Measurements from ENCODE around the gene AMOT.

Gene AMOT

GRCh38 chrX:112849016-112849415 is 8.4 kb upstream of the AMOT start:
- H3K4me3 ChIP-seq (ENCODE audit: insufficient read depth, low read length, poor library complexity, severe bottlenecking) = no peak overlapping the region
- H3K9me3 ChIP-seq (ENCODE audit: insufficient read depth, low read length) = no peaks in the 10 kb centered on the region
- TF ChIP-seq EZH2phosphoT487 (conservative IDR thresholded peaks at IDR 0.05; ENCODE audit: low read length) = no peak
- TF ChIP-seq CTCF (IDR thresholded peaks at IDR 0.05; ENCODE audit: insufficient read depth, low read length, poor library complexity, severe bottlenecking) = no peak
- no peaks in the 10 kb centered on the region for H3K36me3 ChIP-seq (ENCODE audit: low read length)
- H3K79me2 ChIP-seq (ENCODE audit: insufficient read depth, low read length) = no peaks in the 10 kb centered on the region
- H3K9ac ChIP-seq (ENCODE audit: low read length) = no peak overlapping the region
- no peak overlapping the region for H3K4me2 ChIP-seq (ENCODE audit: low read depth, low read length, poor library complexity, severe bottlenecking)
- no peaks in the 10 kb centered on the region for H3K27me3 ChIP-seq (ENCODE audit: low read length)
- H3K9me2 ChIP-seq (replicated peaks; ENCODE audit: insufficient read depth, low read length) = no peaks in the 10 kb centered on the region
- no peak overlapping the region for H3K27ac ChIP-seq (ENCODE audit: low read depth, low read length)
- no peaks in the 10 kb centered on the region for H3F3A ChIP-seq (ENCODE audit: insufficient read depth)
- no peaks in the 10 kb centered on the region for H4K20me1 ChIP-seq (ENCODE audit: low read depth, low read length)
- H2AFZ ChIP-seq (ENCODE audit: low read depth, low read length, severe bottlenecking) = no peak overlapping the region

- Histone ChIP-seq H3K4me2 (ENCODE audit: low read depth, low read length, poor library complexity, severe bottlenecking) (no peak overlapping the region), H3K36me3 (ENCODE audit: low read length) (no peaks in the 10 kb centered on the region)
Measured at GRCh38 chrX:112846782-112847181, 6.2 kb upstream of the AMOT start.

DNA sequence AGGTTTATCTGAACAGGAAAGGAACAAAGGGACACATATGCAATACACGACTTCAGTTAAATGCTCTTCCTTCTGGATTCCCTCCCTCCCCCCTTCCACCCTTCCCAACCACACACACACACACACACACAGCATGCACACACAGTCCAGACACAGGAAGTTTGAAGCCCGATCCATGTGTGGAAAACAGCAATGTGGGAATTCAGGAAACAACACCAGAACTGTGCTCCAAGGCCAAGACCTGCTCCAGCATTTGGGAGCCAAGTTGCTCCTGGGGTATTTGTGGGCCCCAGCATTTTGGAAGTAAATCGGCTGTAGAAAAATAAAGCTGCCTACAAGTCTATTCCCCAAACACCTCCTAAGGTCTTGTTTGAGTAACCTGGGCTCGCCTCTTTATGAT is 5.6 kb upstream of the AMOT start:
- H3K4me2 ChIP-seq (ENCODE audit: low read depth, low read length, poor library complexity, severe bottlenecking) = no peak overlapping the region
- H2AFZ ChIP-seq (ENCODE audit: low read depth, low read length, severe bottlenecking) = no peak overlapping the region
- H3K79me2 ChIP-seq (ENCODE audit: insufficient read depth, low read length) = no peaks in the 10 kb centered on the region
- no peaks in the 10 kb centered on the region for H3K27me3 ChIP-seq (ENCODE audit: low read length)
- no peak overlapping the region for H3K27ac ChIP-seq (ENCODE audit: low read depth, low read length)
- H3K4me3 ChIP-seq (ENCODE audit: insufficient read depth, low read length, poor library complexity, severe bottlenecking) = no peak overlapping the region
- H4K20me1 ChIP-seq (ENCODE audit: low read depth, low read length) = no peaks in the 10 kb centered on the region
- no peaks in the 10 kb centered on the region for H3K9me3 ChIP-seq (ENCODE audit: insufficient read depth, low read length)
- no peak overlapping the region for H3K9ac ChIP-seq (ENCODE audit: low read length)
- H3F3A ChIP-seq (ENCODE audit: insufficient read depth) = no peaks in the 10 kb centered on the region
- no peaks in the 10 kb centered on the region for H3K9me2 ChIP-seq (replicated peaks; ENCODE audit: insufficient read depth, low read length)
- H3K36me3 ChIP-seq (ENCODE audit: low read length) = no peaks in the 10 kb centered on the region
- TF ChIP-seq CTCF (IDR thresholded peaks at IDR 0.05; ENCODE audit: insufficient read depth, low read length, poor library complexity, severe bottlenecking) (no peak), EZH2phosphoT487 (conservative IDR thresholded peaks at IDR 0.05; ENCODE audit: low read length) (no peak)

More at GRCh38 chrX:112846782-112847181, 6.2 kb upstream of the AMOT start:
- Histone ChIP-seq H3K79me2 (ENCODE audit: insufficient read depth, low read length) (no peaks in the 10 kb centered on the region), H4K20me1 (ENCODE audit: low read depth, low read length) (no peaks in the 10 kb centered on the region), H3F3A (ENCODE audit: insufficient read depth) (no peaks in the 10 kb centered on the region), H2AFZ (ENCODE audit: low read depth, low read length, severe bottlenecking) (no peak overlapping the region), H3K9me2 (replicated peaks; ENCODE audit: insufficient read depth, low read length) (no peaks in the 10 kb centered on the region), H3K27me3 (ENCODE audit: low read length) (no peaks in the 10 kb centered on the region), H3K9me3 (ENCODE audit: insufficient read depth, low read length) (no peaks in the 10 kb centered on the region), H3K4me3 (ENCODE audit: insufficient read depth, low read length, poor library complexity, severe bottlenecking) (no peak overlapping the region), H3K27ac (ENCODE audit: low read depth, low read length) (no peak overlapping the region), H3K9ac (ENCODE audit: low read length) (no peak overlapping the region)
- TF ChIP-seq CTCF (IDR thresholded peaks at IDR 0.05; ENCODE audit: insufficient read depth, low read length, poor library complexity, severe bottlenecking) (no peak), EZH2phosphoT487 (conservative IDR thresholded peaks at IDR 0.05; ENCODE audit: low read length) (no peak)

Data from SU-DHL-6 (cell line).